ENCODE data around the gene CCR6. TPM values are rescaled to one million over a fixed set of nuclear protein-coding genes. Genes with fewer than 3 reads are reported as not detected.

The CCR6 gene
- total and polyA plus RNA-seq, 10 of the 15 experiments (the other 5 are each of a cell fraction or from before 2014, with no cell fraction given), result 2.2 to 7.6 (median 6.7) TPM

GRCh38 chr6:167113047-167113754 lies 9.7 kb upstream of the CCR6 start (continued):
- TF ChIP-seq ETV6 (conservative IDR thresholded peaks at IDR 0.05 in 1 of 2, IDR thresholded peaks at IDR 0.05 in 1 of 2; ENCODE audit: borderline replicate concordance in 1 of 2, low read depth in 1 of 2), result peak in 1 of 2 experiments; percentile 68; a peak in 2 of 4 replicates
- TF ChIP-seq POLR2AphosphoS5 (IDR thresholded peaks at IDR 0.05; ENCODE audit: low read length), result no peak
- TF ChIP-seq MYC (IDR thresholded peaks at IDR 0.05; ENCODE audit: insufficient read depth, insufficient read length, insufficient replicate concordance, low read length, severe bottlenecking), result no peak
- no peak for TF ChIP-seq ZBTB11 (CRISPR knock-in tag; IDR thresholded peaks at IDR 0.05)
- no peak for TF ChIP-seq POLR2A (IDR thresholded peaks at IDR 0.05; ENCODE audit: low read depth, low read length)
- 0 out of 2 replicates have a peak, but pooled peaks have one; percentile 32 for TF ChIP-seq BMI1 (IDR thresholded peaks at IDR 0.05; ENCODE audit: borderline replicate concordance)
- TF ChIP-seq TCF7 (IDR thresholded peaks at IDR 0.05; ENCODE audit: borderline replicate concordance), result no peak
- TF ChIP-seq FOXM1 (IDR thresholded peaks at IDR 0.05; ENCODE audit: low read depth, low read length), result peak; percentile 91
- no peak for TF ChIP-seq SIX5 (IDR thresholded peaks at IDR 0.05; ENCODE audit: low read depth, low read length, severe bottlenecking)
- TF ChIP-seq MTA2 (IDR thresholded peaks at IDR 0.05; ENCODE audit: low read depth), result peak; percentile 78
- no peak for TF ChIP-seq SIN3A (IDR thresholded peaks at IDR 0.05; ENCODE audit: low read depth, low read length)
- peak; percentile 83 to 90 for TF ChIP-seq BHLHE40 (IDR thresholded peaks at IDR 0.05; ENCODE audit: borderline replicate concordance in 1 of 2, low read depth in 2 of 2, low read length in 1 of 2)
- no peak for TF ChIP-seq KAT2A (conservative IDR thresholded peaks at IDR 0.05; ENCODE audit: control insufficient read depth, low read depth, low read length)
- TF ChIP-seq MXI1 (IDR thresholded peaks at IDR 0.05; ENCODE audit: low read depth, low read length), result no peak
- TF ChIP-seq ZNF207 (IDR thresholded peaks at IDR 0.05; ENCODE audit: borderline replicate concordance), result no peak
- peak; percentile 83 for TF ChIP-seq BCL3 (IDR thresholded peaks at IDR 0.05; ENCODE audit: borderline replicate concordance, insufficient read depth, low read depth, low read length, poor library complexity, severe bottlenecking)
- no peak for TF ChIP-seq NKRF (conservative IDR thresholded peaks at IDR 0.05)
- TF ChIP-seq BCLAF1 (IDR thresholded peaks at IDR 0.05), result no peak
- TF ChIP-seq EED (IDR thresholded peaks at IDR 0.05; ENCODE audit: low read depth), result peak; percentile 88; the same call in 1 of the 2 replicates
- no peak for TF ChIP-seq PAX8 (IDR thresholded peaks at IDR 0.05)

Measured in GM12878 (cell line).